HT-29 (cell line): ENCODE data around the gene SLC12A6. TPM values are rescaled to one million over a fixed set of nuclear protein-coding genes. Genes with fewer than 3 reads are reported as not detected.
"Not testable (repeated sequence)": the region's sequence is repeated elsewhere in the genome, so short reads cannot be mapped to it uniquely, and the experiment has no call there.

Source experiments
- DNase-seq: peaks from one replicate; pipeline ENCODE4 v3.0.0-alpha.2; 2015; ENCODE audit warnings: low spot score
- small RNA-seq: library from RNA; depleted of rRNA; stranded (forward); fragments of <200 nt; gene quantifications from one replicate; pipeline ENCODE3, GENCODE V24; 2014
- total RNA-seq: library from RNA; depleted of rRNA; stranded (reverse); fragments of >200 nt; shearing (Covaris generic); gene quantifications from 2 replicates; pipeline ENCODE4 v1.2.3, GENCODE V29; 2014; rRNA removed

Gene SLC12A6
- total RNA-seq, 1 experiment from 2014 or later, result 5.5 TPM

DNA sequence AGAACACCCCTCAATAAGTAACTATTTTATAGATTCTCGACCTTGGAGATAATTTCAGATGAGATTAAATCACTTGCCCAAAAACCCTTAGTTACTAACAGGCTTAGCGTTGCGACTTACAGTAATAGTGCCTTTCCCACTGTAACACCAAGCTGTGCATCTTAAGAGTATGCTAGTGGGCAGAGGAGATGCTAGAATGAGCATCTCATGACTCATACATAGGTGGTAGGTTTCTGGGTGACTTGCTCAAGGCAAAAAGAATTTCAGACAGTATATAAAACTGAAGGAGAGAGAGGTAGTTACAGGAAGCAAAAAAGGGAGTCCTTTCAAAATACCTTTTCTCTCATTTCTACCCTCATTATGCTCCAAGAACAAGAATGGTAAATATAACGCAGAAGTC, 131.6 kb downstream of the SLC12A6 start:
- no peak for DNase-seq

DNA sequence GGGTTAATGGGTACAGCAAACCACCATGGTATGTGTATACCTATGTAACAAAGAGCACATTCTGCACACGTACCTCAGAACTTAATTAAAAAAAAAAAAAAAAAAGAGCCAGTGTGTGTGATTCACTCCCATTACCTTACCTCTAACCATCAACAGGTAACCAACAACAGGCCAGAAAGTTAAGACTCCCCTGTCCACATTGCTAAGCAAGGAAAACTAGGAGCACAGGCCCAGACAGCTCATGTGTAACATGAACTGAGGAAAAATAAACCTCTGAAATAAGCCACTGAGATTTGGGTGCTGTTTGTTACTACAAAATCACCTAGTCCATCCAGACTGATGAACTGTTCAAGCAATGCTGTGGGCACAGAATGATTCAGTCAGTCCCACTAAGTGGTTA, 133.6 kb downstream of the SLC12A6 start:
- no peak for DNase-seq

DNA sequence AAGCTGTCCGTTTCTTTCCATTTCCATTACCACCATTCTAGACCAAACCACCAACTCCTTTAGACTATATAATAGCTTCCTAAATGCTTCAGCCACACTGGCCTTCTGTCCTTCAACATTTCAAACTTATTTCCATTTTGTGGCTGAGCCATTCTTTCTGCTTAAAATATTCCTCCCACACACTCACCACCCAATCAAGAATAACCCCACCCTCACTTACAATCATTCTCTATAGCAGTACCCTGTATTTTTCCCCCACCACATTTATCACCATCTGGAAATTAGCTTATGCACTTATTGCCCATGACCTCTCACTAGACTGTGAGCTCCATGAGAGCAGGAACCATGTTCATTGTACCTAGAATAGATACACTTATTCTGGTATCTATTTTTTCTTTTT, 134.3 kb downstream of the SLC12A6 start:
- DNase-seq, result no peak

DNA sequence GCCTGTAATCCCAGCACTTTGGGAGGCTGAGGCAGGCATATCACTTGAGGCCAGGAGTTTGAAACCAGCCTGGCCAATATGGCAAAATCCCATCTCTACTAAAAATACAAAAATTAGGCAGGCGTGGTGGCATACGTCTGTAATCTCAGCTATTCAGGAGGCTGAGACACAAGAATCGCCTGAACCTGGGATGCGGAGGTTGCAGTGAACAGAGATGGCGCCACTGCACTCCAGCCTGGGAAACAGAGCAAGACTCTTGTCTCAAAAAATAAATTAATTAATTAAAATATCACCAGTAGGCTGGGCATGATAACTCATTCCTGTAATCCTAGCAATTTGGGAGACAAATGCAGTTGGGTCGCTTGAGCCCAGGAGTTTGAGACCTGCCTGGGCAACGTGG, 144.3 kb downstream of the SLC12A6 start:
- DNase-seq, result not testable (repeated sequence)

- no peak for DNase-seq
These were observed 148.9 kb downstream of the SLC12A6 start for GRCh38 chr15:34188711-34189110.

DNA sequence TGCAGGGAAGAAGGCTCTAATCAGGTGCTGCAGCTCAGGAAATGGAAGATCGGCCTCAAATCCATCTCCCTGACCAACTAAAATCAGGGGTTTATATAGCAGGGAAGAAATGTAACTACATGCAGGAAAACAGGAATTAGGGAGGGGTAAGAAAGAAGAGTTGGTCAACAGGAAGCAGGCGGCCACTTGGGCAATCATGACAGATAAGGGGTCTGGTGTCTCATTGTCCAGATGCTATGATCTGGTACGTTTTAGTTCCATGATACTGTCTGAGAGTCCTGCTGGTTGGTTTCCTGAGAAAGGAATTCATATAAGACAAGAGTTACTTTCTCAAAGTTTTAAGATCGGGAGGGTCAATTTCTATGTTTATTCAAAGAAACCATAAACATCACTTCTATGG, 151.9 kb downstream of the SLC12A6 start:
- no peak for DNase-seq

DNA sequence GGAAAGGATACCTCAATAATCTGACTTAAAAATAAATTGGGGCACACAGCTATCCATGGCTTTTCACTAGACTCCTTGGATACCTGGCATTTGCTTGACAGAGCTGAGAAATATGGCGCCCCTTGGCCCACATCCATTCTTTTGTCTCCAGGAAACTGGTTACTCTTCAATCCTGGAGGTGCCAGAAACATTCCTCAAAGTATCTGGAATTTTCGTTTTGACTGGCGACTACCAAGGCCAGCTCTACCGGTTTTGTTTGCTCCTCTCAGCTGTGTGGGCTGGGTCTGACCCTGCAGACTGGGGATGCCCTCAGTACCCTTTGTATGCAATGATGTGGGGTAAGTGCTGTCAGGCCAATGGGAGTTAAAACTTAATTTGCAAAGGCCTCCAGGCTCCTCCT, 154.6 kb downstream of the SLC12A6 start:
- no peak for DNase-seq

Small RNA genes within 50 kb of the gene (small RNA-seq; reads per million reads assigned to genes)
- not detected for gene MIR1233-1
- not detected for gene RF00019

Other genes starting within 250 kb of the SLC12A6 start
- gene EMC7, start 235.9 kb downstream of the SLC12A6 start, total RNA-seq, result 28.1 and 32.0 TPM in 2 replicates
- 1.5 and 1.7 TPM in 2 replicates for gene PGBD4, start 235.7 kb downstream of the SLC12A6 start, total RNA-seq
- 8.1 and 13.4 TPM in 2 replicates for gene KATNBL1, start 127.7 kb downstream of the SLC12A6 start, total RNA-seq
- 305 and 312 TPM in 2 replicates for gene EMC4, start 112.8 kb downstream of the SLC12A6 start, total RNA-seq
- gene NOP10, start 5.4 kb upstream of the SLC12A6 start, total RNA-seq, result 230 and 253 TPM in 2 replicates
- gene NUTM1, start 5.5 kb upstream of the SLC12A6 start, total RNA-seq, result not detected in 2 replicates
- 47.7 and 72.8 TPM in 2 replicates for gene LPCAT4, start 29.4 kb upstream of the SLC12A6 start, total RNA-seq
- 16.4 and 22.0 TPM in 2 replicates for gene GOLGA8A, start 100.0 kb upstream of the SLC12A6 start, total RNA-seq
- 9.8 and 18.1 TPM in 2 replicates for gene GOLGA8B, start 245.9 kb upstream of the SLC12A6 start, total RNA-seq